CD14-positive monocyte (primary cell): ENCODE data around the gene LRRC4C. TPM values are rescaled to one million over a fixed set of nuclear protein-coding genes. Genes with fewer than 3 reads are reported as not detected.

ENCODE experiments used
- DNase-seq, 3 donors: peaks; one replicate each; pipeline ENCODE4 v3.0.0-alpha.2; 2011 to 2022
- H2AFZ ChIP-seq: 2 replicates; pipeline ENCODE4 v1.6.0; 2012; ENCODE audit warnings: mild to moderate bottlenecking, low read depth, low read length, inconsistent platforms; ENCODE audit not compliant: insufficient read depth, poor library complexity, severe bottlenecking
- H3K27ac ChIP-seq, 2 donors: 1 replicate in 1 of 2; 2 replicates in 1 of 2; pipeline ENCODE4 v1.5.1; 2012 to 2013; ENCODE audit warnings: low read length in 2 of 2, control low read depth in 1 of 2, inconsistent platforms in 1 of 2, low read depth in 1 of 2, mild to moderate bottlenecking in 1 of 2
- H3K27me3 ChIP-seq, 2 donors: one replicate each; pipeline versions ENCODE4 v1.6.0 to v1.6.1; 2011 to 2013; ENCODE audit warnings: low read length in 2 of 2; ENCODE audit not compliant: control insufficient read depth in 2 of 2, insufficient read depth in 2 of 2
- H3K36me3 ChIP-seq, 2 donors: replicated peaks in 1 of 2; 1 replicate in 1 of 2; 2 replicates in 1 of 2; pipeline versions ENCODE4 v1.5.1 to v1.6.1; 2012 to 2013; ENCODE audit warnings: low read length in 2 of 2, control low read depth in 1 of 2, inconsistent platforms in 1 of 2, mild to moderate bottlenecking in 1 of 2; ENCODE audit not compliant: insufficient read depth in 2 of 2, control insufficient read depth in 1 of 2
- H3K4me1 ChIP-seq, 2 donors: 1 replicate in 1 of 2; 2 replicates in 1 of 2; pipeline versions ENCODE4 v1.5.1 to v1.6.1; 2012 to 2013; ENCODE audit warnings: low read length in 2 of 2, control low read depth in 1 of 2, inconsistent platforms in 1 of 2, mild to moderate bottlenecking in 1 of 2, moderate library complexity in 1 of 2; ENCODE audit not compliant: insufficient read depth in 2 of 2, control insufficient read depth in 1 of 2
- H3K4me2 ChIP-seq: replicated peaks from 2 replicates; pipeline ENCODE3; 2012; ENCODE audit warnings: low read length, moderate library complexity, mild to moderate bottlenecking; ENCODE audit not compliant: poor library complexity, severe bottlenecking; ENCODE audit errors: extremely low read depth
- H3K4me3 ChIP-seq, 3 experiments: fragments of 200-600 bp in 1 of 3; sonication (generic) in 1 of 3; replicated peaks in 1 of 3; 1 replicate in 2 of 3; 2 replicates in 1 of 3; pipeline ENCODE4 v1.5.1; 2011 to 2013; ENCODE audit warnings: low read length in 3 of 3, mild to moderate bottlenecking in 3 of 3, control low read depth in 2 of 3, low read depth in 2 of 3, inconsistent platforms in 1 of 3, moderate library complexity in 1 of 3
- H3K79me2 ChIP-seq: 2 replicates; pipeline ENCODE4 v1.6.0; 2012; ENCODE audit warnings: mild to moderate bottlenecking, control low read depth, inconsistent platforms, low read length, moderate library complexity; ENCODE audit not compliant: insufficient read depth
- H3K9ac ChIP-seq: 2 replicates; pipeline ENCODE4 v1.6.0; 2017; ENCODE audit warnings: low read length, mild to moderate bottlenecking; ENCODE audit not compliant: insufficient read depth, poor library complexity, severe bottlenecking
- H3K9me3 ChIP-seq, 2 donors: replicated peaks in 1 of 2; 1 replicate in 1 of 2; 2 replicates in 1 of 2; pipeline versions ENCODE4 v1.5.1 to v1.6.1; 2012 to 2013; ENCODE audit warnings: low read length in 2 of 2, control low read depth in 1 of 2; ENCODE audit not compliant: control insufficient read depth in 1 of 2, insufficient read depth in 1 of 2
- H4K20me1 ChIP-seq: 2 replicates; pipeline ENCODE4 v1.6.0; 2012; ENCODE audit warnings: mild to moderate bottlenecking, low read length, control low read depth, moderate library complexity; ENCODE audit not compliant: insufficient read depth
- H3K27ac Mint-ChIP-seq, 7 donors: one replicate each; pipeline ENCODE4 v1.8.0; 2020; ENCODE audit warnings: mild to moderate bottlenecking in 7 of 7, mixed read lengths in 7 of 7, moderate library complexity in 6 of 7, inconsistent platforms in 2 of 7
- H3K27me3 Mint-ChIP-seq, 3 donors: one replicate each; pipeline ENCODE4 v1.8.0; 2021 to 2022; ENCODE audit warnings: low read depth in 3 of 3, mild to moderate bottlenecking in 3 of 3, mixed read lengths in 3 of 3, moderate library complexity in 3 of 3, inconsistent platforms in 1 of 3
- H3K36me3 Mint-ChIP-seq, 2 donors: one replicate each; pipeline ENCODE4 v1.8.0; 2020; ENCODE audit warnings: mixed read lengths in 2 of 2, inconsistent platforms in 1 of 2, mild to moderate bottlenecking in 1 of 2
- H3K4me1 Mint-ChIP-seq: one replicate; pipeline ENCODE4 v1.8.0; 2020; ENCODE audit warnings: mild to moderate bottlenecking, mixed read lengths
- H3K4me3 Mint-ChIP-seq, 2 donors: one replicate each; pipeline ENCODE4 v1.8.0; 2020; ENCODE audit warnings: mild to moderate bottlenecking in 2 of 2, mixed read lengths in 2 of 2, moderate library complexity in 1 of 2
- H3K9me3 Mint-ChIP-seq, 7 donors: one replicate each; pipeline ENCODE4 v1.8.0; 2020 to 2022; ENCODE audit warnings: mixed read lengths in 7 of 7, mild to moderate bottlenecking in 6 of 7, moderate library complexity in 6 of 7, inconsistent platforms in 2 of 7
- CTCF ChIP-seq: fragments of 200-600 bp; IDR thresholded peaks from one replicate; pipeline ENCODE4 v1.8.0; 2022; ENCODE audit warnings: antibody characterized with exemption, mild to moderate bottlenecking
- WGBS: methylation state at CpG from one replicate; pipeline ENCODE4 v1.1.5; 2013; ENCODE audit warnings: missing lambda C conversion rate; ENCODE audit not compliant: insufficient coverage; 5-methylcytosine and 5-hydroxymethylcytosine counted together
- intact Hi-C, 2 donors: fragments of 100-400 bp; cut with micrococcal nuclease; formaldehyde crosslinking; loops; one replicate each; pipeline versions ENCODE4 v1.15.0 to v1.15.1; 2023
- polyA plus RNA-seq, 3 donors: library from polyadenylated mRNA; depleted of rRNA in 1 of 3; unstranded in 2 of 3; stranded (reverse) in 1 of 3; fragments of 300-500 nt in 2 of 3; fragments of >200 nt in 1 of 3; fragmentation: Illumina TruSeq in 2 of 3; gene quantifications; 1 replicate in 2 of 3; 2 replicates in 1 of 3; pipeline ENCODE4 v1.2.3, GENCODE V29; 2012 to 2021

Gene LRRC4C
- polyA plus RNA-seq, 3 donors: not detected

- no peak overlapping the region for H3K9ac ChIP-seq
- no peaks in the 10 kb centered on the region for H3K4me1 ChIP-seq
- no peak for TF ChIP-seq CTCF
- Mint-ChIP-seq H3K9me3 (peaks cover 0 to 6% (median 2%) of the 10 kb centered on the region in 7 donors), H3K36me3 (no peaks in the 10 kb centered on the region), H3K4me3 (no peak overlapping the region), H3K4me1 (no peaks in the 10 kb centered on the region), H3K27ac (no peak overlapping the region), H3K27me3 (no peaks in the 10 kb centered on the region)
- no peaks in the 10 kb centered on the region for H3K36me3 ChIP-seq
- no peak for DNase-seq
- H3K9me3 ChIP-seq: peaks cover 0 to 4% of the 10 kb centered on the region in 2 donors
- H3K79me2 ChIP-seq: no peaks in the 10 kb centered on the region
- no peak overlapping the region for H2AFZ ChIP-seq
- no peak overlapping the region for H3K27ac ChIP-seq
- 17% methylated on average over 1 of the region's 1 CpG for WGBS
- H3K4me3 ChIP-seq: no peak overlapping the region
- no peaks in the 10 kb centered on the region for H4K20me1 ChIP-seq
- H3K4me2 ChIP-seq: no peak overlapping the region
- no peaks in the 10 kb centered on the region for H3K27me3 ChIP-seq
- intact Hi-C loops: no loop called here
These were observed 324.5 kb downstream of the LRRC4C start for GRCh38 chr11:41134971-41135370.

- intact Hi-C loops: no loop called here
- no peaks in the 10 kb centered on the region for H4K20me1 ChIP-seq
- no peaks in the 10 kb centered on the region for H3K4me1 Mint-ChIP-seq
- H3K9me3 ChIP-seq: peaks cover 0 to 4% of the 10 kb centered on the region in 2 donors
- no peak overlapping the region for H3K27ac Mint-ChIP-seq
- no peak overlapping the region for H2AFZ ChIP-seq
- no peaks in the 10 kb centered on the region for H3K79me2 ChIP-seq
- H3K4me3 Mint-ChIP-seq: no peak overlapping the region
- H3K27me3 Mint-ChIP-seq: no peaks in the 10 kb centered on the region
- no peak overlapping the region for H3K4me3 ChIP-seq
- no peak overlapping the region for H3K9ac ChIP-seq
- peaks cover 0 to 4% (median 2%) of the 10 kb centered on the region in 7 donors for H3K9me3 Mint-ChIP-seq
- no peaks in the 10 kb centered on the region for H3K27me3 ChIP-seq
- WGBS: no CpG with 5 or more reads among the region's 2 CpGs
- no peak overlapping the region for H3K4me2 ChIP-seq
- no peak for DNase-seq
- no peaks in the 10 kb centered on the region for H3K36me3 ChIP-seq
- TF ChIP-seq CTCF: no peak
- no peak overlapping the region for H3K27ac ChIP-seq
- no peaks in the 10 kb centered on the region for H3K4me1 ChIP-seq
- no peaks in the 10 kb centered on the region for H3K36me3 Mint-ChIP-seq
These were observed 326.4 kb downstream of the LRRC4C start for GRCh38 chr11:41133023-41133422.
